Esophagus squamous epithelium (tissue), 4 donors: ENCODE results near the gene LYRM2.

Experiments
- CTCF ChIP-seq, 6 experiments: fragments of 450-650 bp in 4 of 6; fragments of 200-600 bp in 2 of 6; sonication (generic) in 2 of 6; IDR thresholded peaks; one replicate each; pipeline ENCODE4 v1.5.1; 2016 to 2019; ENCODE audit warnings: antibody characterized with exemption in 6 of 6, mild to moderate bottlenecking in 4 of 6, moderate library complexity in 4 of 6
- POLR2A ChIP-seq, 4 donors: fragments of 450-650 bp; IDR thresholded peaks; one replicate each; pipeline ENCODE4 v1.6.1; 2017; ENCODE audit warnings: antibody characterized with exemption in 4 of 4, mild to moderate bottlenecking in 4 of 4, moderate library complexity in 3 of 4

GRCh38 chr6:89678531-89678930 lies 40.0 kb upstream of the LYRM2 start:
- TF ChIP-seq CTCF (IDR thresholded peaks at IDR 0.05), result no peak
- TF ChIP-seq POLR2A (IDR thresholded peaks at IDR 0.05), result no peak
